Measurements from ENCODE around the gene WAPL. TPM values are rescaled to one million over a fixed set of nuclear protein-coding genes. Genes with fewer than 3 reads are reported as not detected.
"Not testable (repeated sequence)": the region's sequence is repeated elsewhere in the genome, so short reads cannot be mapped to it uniquely, and the experiment has no call there.

Gene WAPL
- polyA plus RNA-seq, 1 donor from 2014 or later: 30.6 TPM

DNA sequence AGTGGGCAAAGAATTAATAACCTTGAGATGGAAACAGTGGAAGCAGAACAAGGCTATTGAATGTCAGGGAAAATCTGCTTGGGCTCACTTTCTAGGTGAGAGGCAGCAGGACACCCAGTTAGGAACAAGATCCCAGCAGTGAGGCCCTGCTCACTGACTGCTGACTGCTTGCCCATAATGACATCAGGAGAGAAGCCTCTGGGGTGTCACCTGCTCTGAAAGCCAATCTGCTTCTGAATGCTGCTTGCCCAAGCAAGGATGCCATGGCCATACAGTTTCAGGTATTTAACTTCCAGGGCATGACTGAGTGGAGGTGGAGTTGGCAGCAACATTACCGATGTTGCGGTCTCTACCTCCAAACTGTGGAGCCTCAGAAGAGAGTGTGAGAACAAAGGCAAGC lies 11.7 kb upstream of the WAPL start:
- no peak for TF ChIP-seq SMC3 (conservative IDR thresholded peaks at IDR 0.05; ENCODE audit: poor library complexity)
- no peak for TF ChIP-seq EP300 (conservative IDR thresholded peaks at IDR 0.05; ENCODE audit: poor library complexity, severe bottlenecking)
- no peak for TF ChIP-seq EZH2 (IDR thresholded peaks at IDR 0.05; ENCODE audit: borderline replicate concordance, insufficient read depth, low read length, poor library complexity, severe bottlenecking)
- TF ChIP-seq, protein P1, sequence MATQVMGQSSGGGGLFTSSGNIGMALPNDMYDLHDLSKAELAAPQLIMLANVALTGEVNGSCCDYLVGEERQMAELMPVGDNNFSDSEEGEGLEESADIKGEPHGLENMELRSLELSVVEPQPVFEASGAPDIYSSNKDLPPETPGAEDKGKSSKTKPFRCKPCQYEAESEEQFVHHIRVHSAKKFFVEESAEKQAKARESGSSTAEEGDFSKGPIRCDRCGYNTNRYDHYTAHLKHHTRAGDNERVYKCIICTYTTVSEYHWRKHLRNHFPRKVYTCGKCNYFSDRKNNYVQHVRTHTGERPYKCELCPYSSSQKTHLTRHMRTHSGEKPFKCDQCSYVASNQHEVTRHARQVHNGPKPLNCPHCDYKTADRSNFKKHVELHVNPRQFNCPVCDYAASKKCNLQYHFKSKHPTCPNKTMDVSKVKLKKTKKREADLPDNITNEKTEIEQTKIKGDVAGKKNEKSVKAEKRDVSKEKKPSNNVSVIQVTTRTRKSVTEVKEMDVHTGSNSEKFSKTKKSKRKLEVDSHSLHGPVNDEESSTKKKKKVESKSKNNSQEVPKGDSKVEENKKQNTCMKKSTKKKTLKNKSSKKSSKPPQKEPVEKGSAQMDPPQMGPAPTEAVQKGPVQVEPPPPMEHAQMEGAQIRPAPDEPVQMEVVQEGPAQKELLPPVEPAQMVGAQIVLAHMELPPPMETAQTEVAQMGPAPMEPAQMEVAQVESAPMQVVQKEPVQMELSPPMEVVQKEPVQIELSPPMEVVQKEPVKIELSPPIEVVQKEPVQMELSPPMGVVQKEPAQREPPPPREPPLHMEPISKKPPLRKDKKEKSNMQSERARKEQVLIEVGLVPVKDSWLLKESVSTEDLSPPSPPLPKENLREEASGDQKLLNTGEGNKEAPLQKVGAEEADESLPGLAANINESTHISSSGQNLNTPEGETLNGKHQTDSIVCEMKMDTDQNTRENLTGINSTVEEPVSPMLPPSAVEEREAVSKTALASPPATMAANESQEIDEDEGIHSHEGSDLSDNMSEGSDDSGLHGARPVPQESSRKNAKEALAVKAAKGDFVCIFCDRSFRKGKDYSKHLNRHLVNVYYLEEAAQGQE (IDR thresholded peaks at IDR 0.05; ENCODE audit: borderline replicate concordance): no peak
- no peak for TF ChIP-seq TAF1 (IDR thresholded peaks at IDR 0.05; ENCODE audit: low read depth)
- TF ChIP-seq MXI1 (conservative IDR thresholded peaks at IDR 0.05; ENCODE audit: poor library complexity, severe bottlenecking): no peak
- TF ChIP-seq, protein P2, sequence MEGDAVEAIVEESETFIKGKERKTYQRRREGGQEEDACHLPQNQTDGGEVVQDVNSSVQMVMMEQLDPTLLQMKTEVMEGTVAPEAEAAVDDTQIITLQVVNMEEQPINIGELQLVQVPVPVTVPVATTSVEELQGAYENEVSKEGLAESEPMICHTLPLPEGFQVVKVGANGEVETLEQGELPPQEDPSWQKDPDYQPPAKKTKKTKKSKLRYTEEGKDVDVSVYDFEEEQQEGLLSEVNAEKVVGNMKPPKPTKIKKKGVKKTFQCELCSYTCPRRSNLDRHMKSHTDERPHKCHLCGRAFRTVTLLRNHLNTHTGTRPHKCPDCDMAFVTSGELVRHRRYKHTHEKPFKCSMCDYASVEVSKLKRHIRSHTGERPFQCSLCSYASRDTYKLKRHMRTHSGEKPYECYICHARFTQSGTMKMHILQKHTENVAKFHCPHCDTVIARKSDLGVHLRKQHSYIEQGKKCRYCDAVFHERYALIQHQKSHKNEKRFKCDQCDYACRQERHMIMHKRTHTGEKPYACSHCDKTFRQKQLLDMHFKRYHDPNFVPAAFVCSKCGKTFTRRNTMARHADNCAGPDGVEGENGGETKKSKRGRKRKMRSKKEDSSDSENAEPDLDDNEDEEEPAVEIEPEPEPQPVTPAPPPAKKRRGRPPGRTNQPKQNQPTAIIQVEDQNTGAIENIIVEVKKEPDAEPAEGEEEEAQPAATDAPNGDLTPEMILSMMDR (IDR thresholded peaks at IDR 0.05; ENCODE audit: poor library complexity, severe bottlenecking): no peak
- no peak for TF ChIP-seq POLR2AphosphoS5 (IDR thresholded peaks at IDR 0.05)
- TF ChIP-seq RAD21 (conservative IDR thresholded peaks at IDR 0.05): no peak
- no peaks in the 10 kb centered on the region for H3K36me3 ChIP-seq (ENCODE audit: insufficient read depth, low read length)
- H2AFZ ChIP-seq (ENCODE audit: low read depth, low read length): no peak overlapping the region
- H3K9me3 ChIP-seq (ENCODE audit: low read length): peaks cover 3% of the 10 kb centered on the region
- H3K79me2 ChIP-seq (replicated peaks; ENCODE audit: insufficient read depth, low read length): no peaks in the 10 kb centered on the region
- H3K9ac ChIP-seq (ENCODE audit: low read length): no peak overlapping the region
- H3K27me3 ChIP-seq (ENCODE audit: insufficient read depth, low read depth, low read length): peaks cover 18% of the 10 kb centered on the region
- H3K27ac ChIP-seq (ENCODE audit: low read length): no peak overlapping the region
- no peak overlapping the region for H3K4me2 ChIP-seq (ENCODE audit: low read length)
- H4K20me1 ChIP-seq (ENCODE audit: insufficient read depth): no peaks in the 10 kb centered on the region
- no peaks in the 10 kb centered on the region for H3K9me2 ChIP-seq (ENCODE audit: insufficient read depth, low read length)
- no peaks in the 10 kb centered on the region for H3F3A ChIP-seq (ENCODE audit: insufficient read depth, low read length, poor library complexity, severe bottlenecking)
- no peak overlapping the region for H3K4me3 ChIP-seq (ENCODE audit: low read length)

DNA sequence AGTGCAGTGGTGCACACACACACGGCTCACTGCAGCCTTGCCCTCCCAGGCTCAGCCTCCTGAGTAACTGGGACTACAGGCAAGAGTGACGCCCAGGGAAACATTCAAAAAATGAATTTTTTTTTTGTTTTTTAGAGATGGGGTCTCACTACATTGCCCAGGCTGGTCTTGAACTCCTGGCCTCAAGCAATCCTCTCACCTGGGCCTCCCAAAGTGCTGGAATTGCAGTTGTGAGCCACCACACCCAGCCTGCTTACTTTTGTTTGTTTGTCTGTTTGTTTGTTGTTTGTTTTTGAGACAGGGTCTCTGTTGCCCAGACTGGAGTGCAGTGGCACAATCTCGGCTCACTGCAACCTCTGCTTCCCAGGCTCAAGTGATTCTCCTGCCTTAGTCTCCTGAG lies 7.1 kb upstream of the WAPL start:
- not testable (repeated sequence) for H3K9ac ChIP-seq (ENCODE audit: low read length); H3K79me2 ChIP-seq (replicated peaks; ENCODE audit: insufficient read depth, low read length); H3K4me2 ChIP-seq (ENCODE audit: low read length); H3K36me3 ChIP-seq (ENCODE audit: insufficient read depth, low read length); H3K27me3 ChIP-seq (ENCODE audit: insufficient read depth, low read depth, low read length); H3F3A ChIP-seq (ENCODE audit: insufficient read depth, low read length, poor library complexity, severe bottlenecking); H3K4me3 ChIP-seq (ENCODE audit: low read length); H4K20me1 ChIP-seq (ENCODE audit: insufficient read depth); H3K9me3 ChIP-seq (ENCODE audit: low read length); H3K27ac ChIP-seq (ENCODE audit: low read length); H2AFZ ChIP-seq (ENCODE audit: low read depth, low read length); H3K9me2 ChIP-seq (ENCODE audit: insufficient read depth, low read length)

DNA sequence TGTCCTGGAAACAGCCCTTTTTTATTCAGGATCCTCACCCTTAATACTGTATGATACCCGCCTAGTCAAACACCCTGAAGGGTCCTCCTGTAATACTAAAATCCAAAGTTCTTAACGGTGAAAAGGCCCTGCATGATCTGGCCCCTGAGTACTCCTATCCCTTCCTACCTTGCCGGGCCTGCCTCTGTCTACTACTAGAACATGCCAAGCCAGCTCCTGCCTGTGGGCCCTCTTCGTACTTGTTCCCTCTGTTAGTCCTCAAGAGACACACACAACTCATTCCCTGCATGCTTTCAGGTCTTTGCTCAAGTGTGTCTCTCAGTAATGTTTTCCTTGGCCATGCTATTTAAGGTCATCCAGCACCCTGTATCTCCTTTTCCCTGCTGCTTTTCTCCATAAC lies 5.0 kb upstream of the WAPL start:
- Histone ChIP-seq H3K4me2 (ENCODE audit: low read length) (no peak overlapping the region), H3K9me3 (ENCODE audit: low read length) (no peaks in the 10 kb centered on the region), H3K27me3 (ENCODE audit: insufficient read depth, low read depth, low read length) (no peaks in the 10 kb centered on the region), H3K36me3 (ENCODE audit: insufficient read depth, low read length) (no peaks in the 10 kb centered on the region), H3K4me3 (ENCODE audit: low read length) (no peak overlapping the region), H4K20me1 (ENCODE audit: insufficient read depth) (no peaks in the 10 kb centered on the region), H2AFZ (ENCODE audit: low read depth, low read length) (no peak overlapping the region), H3K79me2 (replicated peaks; ENCODE audit: insufficient read depth, low read length) (peaks cover 14% of the 10 kb centered on the region), H3F3A (ENCODE audit: insufficient read depth, low read length, poor library complexity, severe bottlenecking) (no peaks in the 10 kb centered on the region), H3K9ac (ENCODE audit: low read length) (no peak overlapping the region), H3K9me2 (ENCODE audit: insufficient read depth, low read length) (no peaks in the 10 kb centered on the region), H3K27ac (ENCODE audit: low read length) (no peak overlapping the region)
- TF ChIP-seq, protein P1 (IDR thresholded peaks at IDR 0.05; ENCODE audit: borderline replicate concordance): no peak
- no peak for TF ChIP-seq TAF1 (IDR thresholded peaks at IDR 0.05; ENCODE audit: low read depth)
- TF ChIP-seq, protein P2 (IDR thresholded peaks at IDR 0.05; ENCODE audit: poor library complexity, severe bottlenecking): no peak
- TF ChIP-seq EP300 (conservative IDR thresholded peaks at IDR 0.05; ENCODE audit: poor library complexity, severe bottlenecking): no peak
- no peak for TF ChIP-seq POLR2AphosphoS5 (IDR thresholded peaks at IDR 0.05)
- no peak for TF ChIP-seq EZH2 (IDR thresholded peaks at IDR 0.05; ENCODE audit: borderline replicate concordance, insufficient read depth, low read length, poor library complexity, severe bottlenecking)
- TF ChIP-seq SMC3 (conservative IDR thresholded peaks at IDR 0.05; ENCODE audit: poor library complexity): no peak
- TF ChIP-seq RAD21 (conservative IDR thresholded peaks at IDR 0.05): no peak
- TF ChIP-seq MXI1 (conservative IDR thresholded peaks at IDR 0.05; ENCODE audit: poor library complexity, severe bottlenecking): no peak

Data from neural cell (in vitro differentiated cells).